Inferior parietal cortex (tissue), 1 donor: ENCODE measurements around the gene SAMMSON.
A peak's percentile ranks its signal among the peaks of the same experiment; 100 is the strongest.

Source experiments
- DNase-seq: peaks from one replicate; pipeline ENCODE4 v3.0.0-alpha.2; 2016; ENCODE audit errors: extremely low spot score

The SAMMSON gene

DNA sequence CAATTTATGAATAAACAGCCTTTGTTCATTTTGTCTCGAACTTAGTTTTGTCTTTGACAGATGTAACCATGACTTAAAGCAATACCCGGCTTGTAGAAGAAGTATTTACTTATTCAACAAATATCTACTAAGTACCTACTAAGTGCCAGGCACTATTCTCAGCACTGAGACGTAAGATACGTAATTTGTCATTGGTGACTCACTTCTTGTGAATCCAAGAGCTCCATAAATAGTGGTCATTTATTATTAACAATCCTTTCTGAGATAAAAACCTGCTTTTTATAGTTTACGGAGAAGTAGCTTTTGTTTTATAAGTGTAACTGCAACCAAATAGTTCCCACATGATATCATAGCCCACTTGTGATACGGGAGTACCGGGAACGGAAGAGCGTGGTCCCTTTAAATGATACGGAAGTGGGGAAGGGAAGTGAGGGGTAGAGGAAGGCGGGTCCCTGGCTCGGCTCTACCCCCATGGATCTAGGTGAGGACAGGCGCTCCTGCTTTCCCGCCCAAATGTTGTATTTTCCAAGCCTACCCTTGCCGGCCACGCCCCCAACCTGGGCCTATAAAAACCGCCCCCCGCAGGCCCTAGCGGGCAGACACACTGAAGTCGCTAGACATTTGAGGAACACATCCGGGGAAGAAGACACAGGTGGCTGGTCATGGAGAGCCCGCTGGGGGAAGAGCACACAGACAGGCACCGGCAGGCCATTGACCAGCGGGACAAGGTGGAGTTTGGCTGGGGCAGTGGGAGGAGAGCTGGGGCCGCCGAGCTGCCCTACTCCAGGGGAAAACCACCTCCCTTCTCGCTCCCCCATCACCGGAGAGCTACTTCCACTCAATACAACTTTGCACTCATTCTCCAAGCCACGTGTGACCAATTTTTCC lies at the start of gene SAMMSON:
Gene SAMMSON, plus strand, starts transcription at position 594 of the 888 bp plus-strand sequence.
- DNase-seq: peak; percentile 44

DNA sequence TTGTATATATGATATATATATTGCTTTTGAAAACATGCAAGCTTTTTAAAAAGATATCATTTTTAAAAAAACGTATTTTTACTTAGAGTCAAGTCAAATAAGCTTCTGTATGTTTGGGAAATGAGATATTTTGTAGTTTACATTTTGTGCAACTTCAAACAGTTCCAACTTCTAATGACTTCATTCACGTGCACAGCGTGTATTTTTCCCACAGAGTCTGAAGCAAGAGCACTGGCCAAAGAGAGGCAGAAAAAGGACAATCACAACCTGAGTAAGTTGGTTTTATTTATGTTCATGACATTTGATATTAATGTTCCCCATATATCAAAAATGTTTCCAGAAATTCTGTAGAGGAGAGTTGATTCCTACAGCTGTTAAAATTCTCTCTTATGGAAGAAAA lies 47.9 kb upstream of the SAMMSON start:
- no peak for DNase-seq

DNA sequence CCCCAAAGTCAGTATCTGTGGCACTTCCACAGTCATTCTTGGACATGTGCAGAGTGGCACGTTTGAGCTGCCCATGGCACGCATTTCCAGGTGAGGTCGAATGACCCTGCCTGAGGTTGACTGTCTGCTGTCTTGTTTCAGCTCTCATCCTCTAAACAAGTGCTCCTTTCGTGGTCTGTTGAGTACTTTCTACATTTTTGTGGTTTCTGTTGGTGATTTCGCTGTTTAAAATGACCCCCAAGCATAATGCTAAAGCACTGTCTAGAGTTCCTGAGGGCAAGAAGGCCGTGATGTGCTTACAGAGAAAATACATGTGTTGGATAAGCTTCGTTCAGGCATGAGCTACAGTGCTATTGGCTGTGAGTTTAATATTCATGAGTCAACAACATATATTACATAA lies 40.0 kb upstream of the SAMMSON start:
- no peak for DNase-seq

DNA sequence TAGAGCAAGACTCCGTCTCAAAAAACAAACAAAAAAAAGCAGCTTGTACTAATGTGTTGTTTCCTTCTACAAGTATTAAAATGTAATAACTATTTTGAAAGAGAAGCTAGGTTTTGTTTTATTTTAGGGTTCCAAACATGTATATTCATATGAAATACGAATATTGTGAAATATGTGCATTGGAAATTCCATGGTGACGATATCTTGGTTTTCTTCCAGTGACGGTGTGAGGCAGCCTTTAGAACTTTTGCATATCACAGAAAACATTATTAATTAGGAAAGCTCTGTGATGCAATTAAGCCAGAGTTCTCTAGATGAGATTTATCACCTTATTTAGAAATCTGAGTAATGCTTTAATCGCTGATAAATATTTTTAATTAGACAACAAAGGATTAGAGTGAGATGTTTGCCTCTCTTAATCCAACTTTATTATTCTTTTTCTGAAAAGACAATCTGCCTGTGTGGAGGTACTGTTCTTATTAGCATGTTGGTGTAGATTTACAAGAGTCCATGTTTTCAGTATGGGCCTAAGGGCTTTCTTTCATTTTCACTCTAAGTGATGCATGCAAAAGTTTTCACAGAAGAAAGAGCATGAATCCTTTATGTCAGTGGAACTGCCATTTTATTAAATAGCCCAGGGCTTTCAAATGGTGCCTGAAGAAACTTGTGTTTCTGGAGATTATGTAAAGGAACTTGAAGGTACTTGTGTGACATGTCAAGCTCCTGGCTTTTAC lies 37.7 kb upstream of the SAMMSON start:
- DNase-seq: no peak

DNA sequence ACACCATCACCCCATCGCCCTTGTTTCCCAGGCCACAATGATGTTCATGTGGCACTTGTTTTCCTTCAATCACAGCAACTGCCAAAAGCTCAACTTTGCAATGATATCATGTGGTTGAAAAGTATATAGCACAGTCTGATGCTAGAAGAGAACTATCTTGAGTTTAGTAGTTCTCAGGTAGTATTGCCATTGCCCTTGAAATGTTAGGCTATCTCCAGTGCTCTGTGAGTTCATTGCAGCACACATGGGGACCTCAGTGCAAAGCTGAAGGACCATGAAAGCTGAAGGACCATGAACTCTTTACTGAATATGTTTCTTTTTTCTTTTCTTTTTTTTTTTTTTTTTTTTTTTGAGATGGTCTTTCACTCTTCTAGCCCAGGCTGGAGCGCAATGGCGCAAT lies 35.9 kb upstream of the SAMMSON start:
- no peak for DNase-seq

DNA sequence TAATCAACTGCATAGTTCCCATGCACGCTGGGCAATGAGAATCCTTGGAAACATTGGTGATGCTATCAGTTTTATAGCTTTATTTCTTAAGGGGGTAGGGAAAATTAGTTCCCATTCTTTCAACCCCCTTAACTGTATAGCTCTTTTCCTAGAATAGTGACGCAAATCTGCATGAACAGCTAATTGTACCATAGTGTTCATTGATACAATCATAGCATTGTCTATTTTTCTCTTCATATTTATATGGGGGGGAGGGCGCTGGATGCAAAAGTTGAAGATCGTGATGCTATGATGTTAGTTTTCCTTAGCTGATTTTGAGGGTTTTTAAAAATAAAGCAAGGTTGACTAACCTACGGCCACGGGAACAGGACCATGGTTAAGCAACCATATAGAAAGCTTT lies 32.4 kb upstream of the SAMMSON start:
- DNase-seq: no peak

DNA sequence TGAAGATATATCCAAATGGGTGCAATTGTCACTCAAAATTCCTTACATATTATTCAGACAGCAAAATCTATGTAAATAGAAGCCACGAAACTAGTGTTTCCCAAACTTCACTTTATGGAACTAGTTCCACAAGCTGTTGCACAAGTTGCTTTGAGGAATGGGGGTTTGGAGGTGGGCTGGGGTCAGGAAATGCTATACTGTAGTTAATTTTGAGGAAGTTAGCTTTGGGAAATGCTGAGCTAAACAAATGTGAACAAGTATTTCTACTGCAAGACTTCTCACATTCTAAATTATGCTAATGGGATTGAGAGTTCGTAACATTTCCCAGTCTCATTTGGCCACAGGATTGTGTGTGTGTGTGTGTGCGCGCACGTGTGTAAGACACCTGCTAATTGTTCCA lies 28.7 kb upstream of the SAMMSON start:
- no peak for DNase-seq

DNA sequence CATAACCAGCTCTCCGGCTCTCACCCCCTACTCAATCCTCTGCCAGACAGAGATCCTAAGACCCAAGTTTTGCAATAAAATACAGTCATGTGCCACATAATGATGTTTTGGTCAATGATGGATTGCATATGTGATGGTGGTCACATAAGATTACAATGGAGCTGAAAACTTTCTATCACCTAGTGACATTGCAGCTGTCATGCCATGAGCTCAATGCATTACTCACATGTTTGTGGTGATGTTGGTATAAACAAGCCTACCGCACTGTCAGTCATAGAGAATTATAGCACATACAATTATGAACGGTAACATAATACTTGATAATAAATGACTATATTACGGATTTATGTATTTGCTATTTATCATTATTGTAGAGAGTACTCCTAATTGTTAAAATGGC lies 26.9 kb upstream of the SAMMSON start:
- DNase-seq: no peak

DNA sequence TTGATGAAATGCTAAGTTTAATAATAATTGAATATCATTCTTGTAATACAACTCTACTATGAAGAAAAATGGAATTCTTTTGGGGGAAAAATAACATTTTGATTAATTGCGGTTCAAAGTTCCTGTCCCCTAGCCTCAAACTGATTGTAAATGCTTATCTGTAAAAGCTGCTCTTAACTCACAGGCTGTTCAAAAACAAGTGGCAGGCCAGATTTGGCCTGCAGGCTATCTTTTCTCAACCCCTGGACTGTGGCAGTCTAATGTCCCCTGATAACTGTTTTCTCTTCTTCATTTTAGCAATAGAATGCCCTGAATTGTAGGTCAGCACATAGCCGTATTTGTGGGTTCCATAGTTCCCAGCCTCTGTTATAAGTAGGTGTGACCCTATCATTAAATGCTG lies 23.5 kb upstream of the SAMMSON start:
- no peak for DNase-seq

DNA sequence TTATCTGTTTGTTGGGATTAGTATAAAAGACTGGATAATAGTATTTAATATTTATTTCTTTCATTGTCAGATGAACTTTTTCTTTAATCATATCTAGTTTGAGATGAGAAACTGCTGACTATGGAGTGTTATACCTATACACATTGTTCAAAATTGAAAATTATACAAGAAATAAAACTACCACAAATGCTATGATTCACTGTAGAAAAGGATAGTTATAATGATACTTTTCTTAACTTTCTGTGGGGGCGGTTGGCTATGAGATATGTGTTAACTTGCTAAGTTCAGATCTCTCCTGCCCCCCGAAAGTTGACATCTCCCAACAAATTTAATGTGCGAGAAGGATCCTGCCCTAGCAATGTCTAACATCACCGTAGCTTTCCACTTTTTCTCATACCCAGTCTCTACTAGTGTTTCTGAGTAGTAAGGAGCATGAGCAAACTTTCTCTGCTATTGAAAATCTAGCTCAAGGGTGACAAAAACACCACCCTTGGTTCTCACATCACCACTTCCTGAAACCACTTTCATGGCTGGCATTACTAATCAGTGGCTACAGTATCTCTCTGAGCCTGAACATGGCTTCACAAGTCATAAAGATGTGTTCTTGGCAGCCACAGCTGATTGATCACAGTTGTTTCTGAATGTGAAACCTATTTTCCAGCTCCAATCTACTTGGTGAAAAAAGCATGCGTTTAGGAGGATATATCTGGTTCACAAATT lies 15.8 kb upstream of the SAMMSON start:
- DNase-seq: no peak

DNA sequence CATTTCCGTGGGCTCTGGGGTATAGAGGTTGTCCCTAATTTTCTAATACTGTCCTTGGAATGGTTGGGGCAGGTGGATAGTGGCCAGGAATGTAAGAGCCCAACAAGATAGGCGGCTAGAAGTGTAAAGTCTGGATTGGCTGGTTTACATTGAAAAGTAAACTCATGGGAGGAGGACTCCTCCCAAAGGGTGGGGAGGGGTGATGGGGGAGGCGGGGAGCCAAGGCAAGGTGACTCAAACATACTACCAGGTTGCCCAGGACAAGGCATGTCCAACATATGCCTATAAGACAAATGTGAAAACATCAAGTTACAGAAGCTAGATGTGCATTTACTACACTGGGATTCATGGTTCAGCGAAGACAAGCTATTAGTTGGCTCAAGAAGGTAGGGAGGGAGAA lies 14.3 kb upstream of the SAMMSON start:
- no peak for DNase-seq

DNA sequence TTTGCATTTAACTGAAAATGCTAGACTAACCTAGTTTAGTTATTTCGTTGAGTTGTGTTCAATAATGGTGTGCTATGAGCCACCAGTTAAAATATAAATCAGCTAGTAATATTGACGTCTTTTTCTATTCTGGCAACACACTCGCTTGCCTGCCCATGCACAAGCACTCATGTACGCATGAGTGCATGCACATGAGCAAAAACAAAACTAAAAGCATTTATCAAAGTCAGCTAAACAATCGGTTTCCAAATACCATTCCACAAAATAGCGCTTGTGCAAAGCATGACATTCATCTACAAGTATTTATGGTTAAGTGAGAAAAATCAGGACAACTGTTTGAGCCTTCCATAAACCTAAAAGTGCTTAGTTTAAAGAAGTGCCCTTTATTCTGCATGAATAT lies 13.1 kb upstream of the SAMMSON start:
- DNase-seq: no peak

DNA sequence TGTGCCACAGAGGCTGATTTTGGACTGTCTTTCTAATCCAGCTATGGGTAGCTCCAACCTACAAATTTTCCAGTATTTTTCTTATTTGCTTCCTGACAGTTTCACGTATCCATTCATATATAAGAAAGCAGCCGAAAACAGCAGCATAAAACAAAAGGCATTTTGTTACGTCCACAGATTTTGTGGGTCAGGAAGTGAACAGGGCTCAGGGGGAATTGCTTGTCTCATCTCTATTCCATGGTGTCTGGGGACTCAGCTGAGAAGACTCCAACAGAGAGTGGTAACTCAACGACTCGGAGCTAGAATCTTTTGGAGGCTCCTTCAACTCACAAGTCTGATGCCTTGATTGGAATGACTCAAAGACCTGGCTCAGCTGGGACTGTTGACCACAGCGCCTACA lies 11.7 kb upstream of the SAMMSON start:
- DNase-seq: no peak

DNA sequence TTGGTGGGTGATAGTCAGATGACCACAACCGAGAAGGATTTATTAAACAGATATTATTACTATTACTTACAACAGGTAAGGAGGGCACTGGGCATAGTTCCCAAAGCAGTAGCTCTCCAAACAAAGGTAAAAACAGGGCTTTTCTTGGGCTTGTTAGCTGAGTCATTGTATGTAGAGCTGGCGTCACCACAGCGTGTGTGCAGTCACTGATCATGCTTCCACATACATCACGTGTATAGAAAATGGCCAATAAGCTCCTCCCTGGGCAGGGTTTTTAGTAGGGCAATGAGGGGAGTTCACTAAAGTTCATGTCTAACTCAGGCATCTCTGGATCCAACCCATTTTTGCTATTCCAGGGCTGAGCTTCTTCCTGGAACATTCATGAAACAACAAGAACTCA lies 5.8 kb upstream of the SAMMSON start:
- no peak for DNase-seq

DNA sequence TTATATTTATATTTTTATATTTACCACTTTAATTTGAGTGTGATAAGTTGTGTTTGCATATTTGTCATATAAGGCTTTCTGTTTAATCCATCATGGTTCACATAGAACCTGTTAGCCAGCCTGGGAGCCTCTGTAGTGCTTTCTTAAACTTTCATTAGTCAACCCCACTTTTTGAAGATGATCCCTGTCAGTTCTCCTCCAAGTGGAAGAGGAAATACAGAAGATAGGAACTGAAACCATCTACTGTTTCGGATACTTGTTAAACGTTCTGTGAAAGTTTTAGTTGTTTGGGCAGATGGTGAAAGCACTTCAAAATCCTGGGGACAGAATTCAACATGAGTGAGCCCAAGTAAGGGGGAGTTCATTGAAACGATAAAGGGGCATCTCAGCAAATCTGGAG lies 4.6 kb upstream of the SAMMSON start:
- DNase-seq: no peak

DNA sequence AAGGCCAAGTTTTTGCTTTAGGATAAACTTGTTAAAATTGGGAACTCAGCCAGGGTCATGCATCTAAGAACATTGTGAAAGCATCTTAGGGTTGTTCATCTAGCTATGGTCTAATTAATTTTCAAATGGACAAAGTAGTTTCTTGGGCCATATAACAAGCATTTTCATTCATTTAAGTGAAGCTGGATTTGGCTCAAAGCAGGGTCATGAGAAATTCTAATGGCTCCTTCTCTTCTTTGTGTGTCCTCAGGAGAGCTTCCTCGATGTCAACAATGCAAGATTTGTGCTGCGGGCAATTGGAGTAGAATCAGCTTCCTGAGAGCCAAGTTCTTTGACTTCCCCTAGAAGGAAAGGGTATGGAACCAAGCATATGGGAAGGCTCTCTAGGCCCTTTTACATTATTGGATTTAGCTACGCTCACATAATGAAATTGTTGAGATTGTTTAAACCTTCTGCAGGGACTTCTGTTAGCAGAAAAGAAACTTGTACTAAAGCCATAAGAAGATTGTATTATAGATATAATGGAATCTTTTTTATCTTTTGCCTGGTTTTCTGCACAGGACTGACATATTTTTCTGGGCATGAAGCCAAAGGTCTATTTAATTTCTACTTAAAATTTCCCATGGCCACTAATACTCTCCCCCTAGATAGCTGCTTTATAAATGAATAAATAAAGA lies 1.8 kb upstream of the SAMMSON start:
- DNase-seq: peak; percentile 58

DNA sequence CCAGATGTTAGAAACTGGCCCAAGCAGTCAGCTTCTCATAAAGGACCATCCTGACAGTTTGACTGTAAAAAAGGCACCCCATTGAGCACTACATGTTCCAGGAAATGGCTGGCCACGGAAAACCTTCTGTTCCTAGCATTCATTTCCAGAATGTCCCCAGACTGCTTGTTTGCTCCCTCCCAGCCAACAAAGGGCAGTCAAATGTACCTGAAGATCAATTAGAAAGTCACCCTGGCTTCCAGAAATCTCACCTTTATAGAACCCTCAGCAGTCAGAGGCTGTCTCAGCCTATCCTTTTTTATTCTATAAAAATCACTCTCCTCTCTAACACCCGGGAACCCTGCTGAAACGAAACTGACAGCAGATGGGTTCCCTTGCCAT lies 784 bp upstream of the SAMMSON start:
- peak; percentile 58 for DNase-seq

DNA sequence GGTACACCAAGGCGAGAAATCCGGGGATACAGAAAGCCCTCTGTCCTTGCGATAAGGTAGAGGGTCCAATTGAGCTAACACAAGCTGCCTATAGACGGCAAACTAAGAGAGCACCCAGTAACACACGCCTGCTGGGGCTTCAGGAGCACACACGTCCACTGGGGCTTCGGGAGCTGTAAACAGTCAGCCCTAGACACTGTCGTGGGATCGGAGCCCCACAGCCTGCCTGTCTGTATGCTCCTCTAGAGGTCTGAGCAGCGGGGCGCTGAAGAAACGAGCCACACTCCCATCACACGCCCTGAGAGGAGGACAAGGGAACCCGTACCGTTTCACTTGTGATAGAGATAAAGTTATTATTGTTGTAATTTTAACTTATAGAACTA lies 486 bp downstream of the SAMMSON start:
- DNase-seq: peak; percentile 37

DNA sequence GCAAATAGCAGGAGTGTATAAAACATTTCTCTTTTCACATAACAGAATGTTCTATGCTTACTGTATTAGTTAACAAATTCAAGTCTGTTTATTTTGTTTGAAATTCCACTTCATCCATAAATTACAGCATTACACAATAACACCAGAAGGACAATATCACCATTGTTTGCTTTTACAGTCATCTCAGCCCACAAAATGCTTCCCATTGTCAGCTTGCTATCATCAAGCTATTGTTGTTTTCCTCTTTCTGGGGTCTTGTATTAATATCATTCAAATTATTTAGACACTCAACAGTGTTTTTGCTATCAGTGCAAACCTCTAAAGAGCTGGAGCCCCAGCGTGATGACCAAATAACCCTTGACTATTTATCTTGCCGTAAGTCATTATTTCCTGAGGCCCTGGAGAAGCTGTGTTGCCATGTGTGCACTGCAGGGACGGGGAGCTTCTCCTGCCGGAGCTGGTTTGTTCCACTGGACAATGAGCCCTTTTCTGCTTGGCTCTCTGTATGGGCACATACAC lies 1.1 kb downstream of the SAMMSON start:
- DNase-seq: peak; percentile 78

DNA sequence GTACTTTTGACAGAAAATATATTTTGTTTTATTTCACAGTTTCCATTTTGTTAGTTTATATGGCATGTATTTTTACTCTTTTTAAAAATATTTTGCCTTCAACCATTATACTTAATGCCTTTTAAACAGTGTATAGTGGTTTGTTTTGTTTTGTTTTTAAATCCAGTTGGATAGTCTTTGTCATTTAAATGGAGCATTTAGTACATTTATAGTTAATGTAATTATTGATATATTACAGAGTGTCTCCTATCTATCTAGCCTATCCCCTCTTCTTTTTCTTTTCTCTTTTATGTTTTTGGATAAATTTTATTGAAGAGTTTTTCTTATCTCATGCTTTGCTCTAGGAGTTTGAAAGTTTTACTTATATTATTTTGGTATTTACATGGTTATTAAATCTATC lies 3.6 kb downstream of the SAMMSON start:
- DNase-seq: no peak

DNA sequence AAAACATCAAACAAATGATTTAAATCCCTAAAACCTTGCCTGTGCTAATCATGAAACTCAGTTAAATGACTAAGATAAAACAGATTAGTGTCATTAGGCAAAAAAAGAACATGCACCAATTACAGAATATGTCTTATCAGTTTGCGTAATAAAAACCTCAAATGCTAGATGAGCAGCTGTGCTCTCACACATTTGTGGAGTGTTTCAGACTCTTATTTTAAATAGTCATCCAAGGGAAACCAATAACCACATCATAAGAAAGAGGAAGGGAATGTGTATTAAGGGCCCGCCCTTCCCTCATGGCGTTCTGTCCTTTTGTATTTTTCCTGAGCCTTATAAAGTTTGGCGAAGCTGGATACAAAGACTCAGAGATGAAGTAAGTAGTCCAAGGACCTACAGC lies 6.6 kb downstream of the SAMMSON start:
- DNase-seq: no peak

DNA sequence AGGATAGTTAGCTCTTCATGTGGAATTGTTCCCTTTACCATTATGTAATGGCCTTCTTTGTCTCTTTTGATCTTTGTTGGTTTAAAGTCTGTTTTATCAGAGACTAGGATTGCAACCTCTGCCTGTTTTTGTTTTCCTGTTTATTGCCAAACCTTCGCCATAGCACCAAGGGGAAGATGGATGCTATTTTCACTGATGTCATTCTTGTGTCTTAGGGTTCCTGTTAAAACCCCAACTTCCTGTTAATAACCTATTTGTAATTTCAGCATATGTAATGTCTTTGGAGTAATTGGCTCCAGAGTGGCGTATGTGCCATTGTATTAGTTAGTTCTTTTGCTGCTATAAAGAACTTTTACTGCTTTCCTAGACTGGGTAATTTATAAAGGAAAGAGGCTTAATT lies 10.8 kb downstream of the SAMMSON start:
- no peak for DNase-seq
